GM18868 (cell line): Measurements from ENCODE around the gene MAFB.

Experiments used
- ATAC-seq: cut with Tn5 transposase; IDR thresholded peaks from one replicate; pipeline ENCODE4 v1.9.1; 2021; ENCODE audit warnings: mild to moderate bottlenecking, moderate library complexity; ENCODE audit not compliant: unreplicated experiment

Gene MAFB

GRCh38 chr20:40663304-40663790 is 25.7 kb downstream of the MAFB start:
- ATAC-seq, result no peak

- ATAC-seq, result no peak
Observed at GRCh38 chr20:40659567-40659966, 29.5 kb downstream of the MAFB start.

- ATAC-seq, result no peak
Observed at GRCh38 chr20:40658509-40658908, 30.5 kb downstream of the MAFB start.

- ATAC-seq, result no peak
Observed at GRCh38 chr20:40657526-40657925, 31.5 kb downstream of the MAFB start.

- ATAC-seq, result no peak
Observed at GRCh38 chr20:40655451-40655850, 33.6 kb downstream of the MAFB start.

GRCh38 chr20:40654876-40655275 is 34.2 kb downstream of the MAFB start:
- no peak for ATAC-seq

GRCh38 chr20:40652441-40652987 is 36.5 kb downstream of the MAFB start:
- no peak for ATAC-seq

GRCh38 chr20:40651151-40651550 is 37.9 kb downstream of the MAFB start:
- ATAC-seq, result no peak

- no peak for ATAC-seq
Observed at GRCh38 chr20:40650707-40651106, 38.3 kb downstream of the MAFB start.

GRCh38 chr20:40648210-40649072 is 40.6 kb downstream of the MAFB start:
- ATAC-seq, result no peak

- no peak for ATAC-seq
Observed at GRCh38 chr20:40646813-40647212, 42.2 kb downstream of the MAFB start.

- no peak for ATAC-seq
Observed at GRCh38 chr20:40646361-40646760, 42.7 kb downstream of the MAFB start.

GRCh38 chr20:40644863-40645262 is 44.2 kb downstream of the MAFB start:
- ATAC-seq, result no peak

- ATAC-seq, result no peak
Observed at GRCh38 chr20:40643891-40644290, 45.1 kb downstream of the MAFB start.

GRCh38 chr20:40641809-40642208 is 47.2 kb downstream of the MAFB start:
- no peak for ATAC-seq

- ATAC-seq, result no peak
Observed at GRCh38 chr20:40641202-40641601, 47.8 kb downstream of the MAFB start.

GRCh38 chr20:40640667-40641066 is 48.4 kb downstream of the MAFB start:
- no peak for ATAC-seq

GRCh38 chr20:40639676-40640355 is 49.2 kb downstream of the MAFB start:
- ATAC-seq, result no peak

- no peak for ATAC-seq
Observed at GRCh38 chr20:40639132-40639531, 49.9 kb downstream of the MAFB start.

- ATAC-seq, result no peak
Observed at GRCh38 chr20:40638414-40638813, 50.6 kb downstream of the MAFB start.

- no peak for ATAC-seq
Observed at GRCh38 chr20:40637176-40637575, 51.9 kb downstream of the MAFB start.

GRCh38 chr20:40636486-40636885 is 52.5 kb downstream of the MAFB start:
- no peak for ATAC-seq
